Lower leg skin (tissue), 4 donors: Measurements from ENCODE around the gene LTF. TPM values are rescaled to one million over a fixed set of nuclear protein-coding genes. Genes with fewer than 3 reads are reported as not detected.

ENCODE experiments used
- DNase-seq, 2 donors: peaks; one replicate each; pipeline ENCODE4 v3.0.0-alpha.2; 2019; ENCODE audit warnings: low spot score in 2 of 2
- H3K4me3 ChIP-seq: fragments of 200-600 bp; sonication (generic); 2 replicates; pipeline ENCODE4 v1.5.1; 2017; ENCODE audit warnings: mild to moderate bottlenecking, low read depth; ENCODE audit not compliant: poor library complexity, severe bottlenecking
- CTCF ChIP-seq, 3 donors: fragments of 450-650 bp; IDR thresholded peaks; one replicate each; pipeline ENCODE4 v1.5.1; 2016; ENCODE audit warnings: antibody characterized with exemption in 3 of 3, mild to moderate bottlenecking in 3 of 3, moderate library complexity in 2 of 3
- POLR2A ChIP-seq, 2 donors: fragments of 450-650 bp; IDR thresholded peaks; one replicate each; pipeline ENCODE4 v1.6.1; 2016 to 2017; ENCODE audit warnings: antibody characterized with exemption in 2 of 2, mild to moderate bottlenecking in 1 of 2, moderate library complexity in 1 of 2
- WGBS, 2 donors: methylation state at CpG; one replicate each; pipeline ENCODE4 v1.1.5; 2018; 5-methylcytosine and 5-hydroxymethylcytosine counted together
- intact Hi-C: fragments of 100-400 bp; cut with DNase I; formaldehyde crosslinking; loops from one replicate; pipeline ENCODE4 v1.15.0; 2023; ENCODE audit warnings: low total_unique reads
- total RNA-seq, 4 donors: library from RNA; depleted of rRNA; stranded (reverse); fragments of >200 nt; gene quantifications; one replicate each; pipeline ENCODE4 v1.1.0, GENCODE V29; 2016

The LTF gene
- total RNA-seq, 4 donors from 2014 or later: 0.91 to 3.9 (median 2.5) TPM

DNA sequence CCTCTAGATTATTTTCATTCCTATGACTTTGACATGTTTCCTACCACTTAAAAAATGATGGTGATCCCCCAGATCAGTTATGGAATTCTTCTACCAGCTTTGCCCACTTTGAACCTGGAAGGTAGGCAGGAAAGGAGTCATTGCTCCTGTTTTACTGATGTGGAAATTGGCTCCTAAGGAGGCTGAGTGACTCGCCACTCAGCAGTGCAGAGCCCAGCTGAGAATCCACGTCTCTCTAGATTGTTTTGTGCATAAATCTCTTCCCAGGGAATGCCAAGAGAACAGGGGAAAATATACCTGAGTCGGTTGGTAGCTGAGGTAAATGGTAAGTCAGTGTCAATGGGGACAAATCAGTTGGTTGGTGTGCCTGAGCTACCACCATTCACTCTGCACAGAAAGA is 4.7 kb downstream of the LTF start:
- intact Hi-C loops: no loop called here
- H3K4me3 ChIP-seq: no peak overlapping the region
- TF ChIP-seq CTCF (IDR thresholded peaks at IDR 0.05): no peak
- TF ChIP-seq POLR2A (IDR thresholded peaks at IDR 0.05): no peak
- no peak for DNase-seq
- WGBS, 2 donors: 70 to 71% methylated on average over 3 of the region's 3 CpGs

GRCh38 chr3:46456118-46456517 is 8.6 kb downstream of the LTF start:
- intact Hi-C loops: no loop called here
- TF ChIP-seq POLR2A (IDR thresholded peaks at IDR 0.05) (no peak), CTCF (IDR thresholded peaks at IDR 0.05) (no peak)
- peak in 1 of 2 donors; percentile 74 for DNase-seq
- 87 to 93% methylated on average over 14 of the region's 14 CpGs for WGBS, 2 donors
- no peak overlapping the region for H3K4me3 ChIP-seq

- WGBS, 2 donors: 86 to 89% methylated on average over 20 to 21 of the region's 21 CpGs
- intact Hi-C loops: no loop called here
- H3K4me3 ChIP-seq: no peak overlapping the region
- TF ChIP-seq POLR2A (IDR thresholded peaks at IDR 0.05) (no peak), CTCF (IDR thresholded peaks at IDR 0.05) (no peak)
- peak in 1 of 2 donors; percentile 74 for DNase-seq
These were observed 9.2 kb downstream of the LTF start for GRCh38 chr3:46455231-46456115.

GRCh38 chr3:46454606-46455005 is 10.1 kb downstream of the LTF start:
- 90 to 91% methylated on average over 7 of the region's 7 CpGs for WGBS, 2 donors
- TF ChIP-seq POLR2A (IDR thresholded peaks at IDR 0.05) (no peak), CTCF (IDR thresholded peaks at IDR 0.05) (no peak)
- DNase-seq: peak in 1 of 2 donors; percentile 42
- intact Hi-C loops: no loop called here
- no peak overlapping the region for H3K4me3 ChIP-seq

- H3K4me3 ChIP-seq: no peak overlapping the region
- WGBS, 2 donors: 65 to 70% methylated on average over 3 of the region's 3 CpGs
- TF ChIP-seq CTCF (IDR thresholded peaks at IDR 0.05): no peak
- no peak for TF ChIP-seq POLR2A (IDR thresholded peaks at IDR 0.05)
- intact Hi-C loops: no loop called here
- peak in 1 of 2 donors; percentile 31 for DNase-seq
These were observed 10.5 kb downstream of the LTF start for GRCh38 chr3:46454209-46454595.
